Measurements from ENCODE around the gene KCNAB2. TPM values are rescaled to one million over a fixed set of nuclear protein-coding genes. Genes with fewer than 3 reads are reported as not detected.

The KCNAB2 gene
- total RNA-seq, 3 donors from 2014 or later: 199 to 230 (median 202) TPM

GRCh38 chr1:6084781-6085495 is 39.2 kb downstream of the KCNAB2 start:
- Mint-ChIP-seq H3K4me3 (no peak overlapping the region), H3K4me1 (ENCODE audit: low read depth) (no peaks in the 10 kb centered on the region), H3K27me3 (ENCODE audit: low read depth) (no peaks in the 10 kb centered on the region), H3K36me3 (ENCODE audit: insufficient read depth) (peaks cover 14% of the 10 kb centered on the region), H3K9me3 (no peaks in the 10 kb centered on the region)
- ATAC-seq (no peak), DNase-seq (no peak)

GRCh38 chr1:6085666-6086065 is 40.0 kb downstream of the KCNAB2 start:
- Mint-ChIP-seq H3K36me3 (ENCODE audit: insufficient read depth) (peaks cover 15% of the 10 kb centered on the region), H3K9me3 (no peaks in the 10 kb centered on the region), H3K4me3 (no peak overlapping the region), H3K27me3 (ENCODE audit: low read depth) (no peaks in the 10 kb centered on the region), H3K4me1 (ENCODE audit: low read depth) (no peaks in the 10 kb centered on the region)
- no peak for DNase-seq
- no peak for ATAC-seq

DNA sequence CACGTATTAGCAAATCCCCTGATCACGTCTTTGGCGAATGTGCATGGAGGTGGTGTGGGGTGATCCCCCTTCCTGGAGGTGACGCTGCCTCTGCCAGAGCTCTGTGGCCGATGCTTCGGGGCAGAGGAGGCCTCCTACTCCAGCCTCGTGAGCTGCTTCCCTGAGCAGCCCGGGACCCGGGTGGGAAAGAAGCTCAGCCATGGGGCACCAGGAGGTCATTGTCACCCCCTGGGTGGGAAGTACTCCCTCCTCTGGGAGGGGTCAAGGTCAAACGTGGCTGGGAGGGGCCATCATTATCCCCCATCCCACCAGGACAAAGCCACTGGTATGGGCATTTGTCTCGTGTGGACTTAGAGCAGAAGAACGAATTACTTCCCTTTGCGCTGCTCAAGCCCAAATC is 40.7 kb downstream of the KCNAB2 start:
- H3K4me1 Mint-ChIP-seq (ENCODE audit: low read depth): no peaks in the 10 kb centered on the region
- DNase-seq: no peak
- no peak for ATAC-seq
- no peaks in the 10 kb centered on the region for H3K27me3 Mint-ChIP-seq (ENCODE audit: low read depth)
- H3K4me3 Mint-ChIP-seq: no peak overlapping the region
- peaks cover 16% of the 10 kb centered on the region for H3K36me3 Mint-ChIP-seq (ENCODE audit: insufficient read depth)
- H3K9me3 Mint-ChIP-seq: no peaks in the 10 kb centered on the region

DNA sequence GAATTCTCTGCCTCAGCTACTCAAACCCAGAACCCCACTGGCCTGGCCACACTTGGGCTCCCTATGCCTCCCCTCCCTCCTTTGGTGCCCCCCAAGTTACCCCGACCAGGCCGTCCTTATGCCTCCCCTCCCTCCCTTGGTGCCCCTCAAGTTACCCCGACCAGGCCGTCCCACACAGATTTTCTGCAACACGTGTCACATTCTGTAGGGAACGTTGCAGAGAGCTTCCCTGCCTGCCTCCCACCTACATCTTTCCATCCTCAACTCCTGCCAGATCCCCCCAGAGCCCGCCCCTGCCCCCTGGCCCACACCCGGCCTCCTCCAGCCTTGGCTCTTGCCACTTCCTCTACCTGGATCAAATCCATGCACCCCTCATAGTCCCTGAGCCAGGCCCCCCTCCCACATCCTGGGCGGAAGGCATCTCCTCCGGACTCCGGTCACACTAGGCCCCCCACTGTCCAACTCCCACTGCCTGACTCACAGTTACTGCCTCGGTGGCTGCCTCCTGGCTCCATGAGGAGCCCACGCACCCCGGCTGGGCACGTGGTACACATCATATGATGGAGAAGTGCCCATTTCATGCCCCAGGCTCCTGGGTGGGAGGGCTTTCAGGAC is 41.2 kb downstream of the KCNAB2 start:
- H3K27me3 Mint-ChIP-seq (ENCODE audit: low read depth): no peaks in the 10 kb centered on the region
- ATAC-seq (no peak), DNase-seq (no peak)
- H3K4me3 Mint-ChIP-seq: no peak overlapping the region
- H3K36me3 Mint-ChIP-seq (ENCODE audit: insufficient read depth): peaks cover 17% of the 10 kb centered on the region
- H3K9me3 Mint-ChIP-seq: no peaks in the 10 kb centered on the region
- H3K4me1 Mint-ChIP-seq (ENCODE audit: low read depth): no peaks in the 10 kb centered on the region

GRCh38 chr1:6087377-6087772 is 41.7 kb downstream of the KCNAB2 start:
- Mint-ChIP-seq H3K9me3 (no peaks in the 10 kb centered on the region), H3K4me1 (ENCODE audit: low read depth) (no peaks in the 10 kb centered on the region), H3K27me3 (ENCODE audit: low read depth) (no peaks in the 10 kb centered on the region), H3K4me3 (no peak overlapping the region), H3K36me3 (ENCODE audit: insufficient read depth) (peaks cover 18% of the 10 kb centered on the region)
- DNase-seq (no peak), ATAC-seq (no peak)

GRCh38 chr1:6087958-6088357 is 42.3 kb downstream of the KCNAB2 start:
- Mint-ChIP-seq H3K4me1 (ENCODE audit: low read depth) (no peaks in the 10 kb centered on the region), H3K36me3 (ENCODE audit: insufficient read depth) (peaks cover 18% of the 10 kb centered on the region), H3K4me3 (no peak overlapping the region), H3K27me3 (ENCODE audit: low read depth) (no peaks in the 10 kb centered on the region), H3K9me3 (no peaks in the 10 kb centered on the region)
- no peak for DNase-seq
- ATAC-seq: no peak

DNA sequence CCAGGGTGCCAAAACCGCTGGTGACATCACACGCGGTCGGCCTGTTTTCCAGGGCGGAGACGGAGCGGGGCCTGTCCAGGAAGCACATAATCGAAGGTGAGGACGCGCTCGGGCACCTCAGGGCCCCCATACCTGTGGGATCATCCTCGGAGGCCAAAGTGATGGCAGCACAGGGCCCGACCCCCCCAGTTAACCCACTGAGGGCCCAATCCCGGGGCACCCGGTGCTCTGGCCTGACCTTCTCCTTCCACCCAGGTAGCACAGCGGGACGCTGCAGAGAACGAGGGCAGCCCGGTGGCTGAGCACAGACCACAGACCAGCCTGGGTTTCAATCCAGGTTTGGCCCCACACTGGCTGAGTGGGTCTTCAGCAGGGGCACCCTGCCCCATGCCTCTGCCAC is 43.3 kb downstream of the KCNAB2 start:
- Mint-ChIP-seq H3K9me3 (no peaks in the 10 kb centered on the region), H3K4me3 (no peak overlapping the region), H3K36me3 (ENCODE audit: insufficient read depth) (peaks cover 22% of the 10 kb centered on the region), H3K4me1 (ENCODE audit: low read depth) (no peaks in the 10 kb centered on the region), H3K27me3 (ENCODE audit: low read depth) (no peaks in the 10 kb centered on the region)
- DNase-seq (no peak), ATAC-seq (no peak)

DNA sequence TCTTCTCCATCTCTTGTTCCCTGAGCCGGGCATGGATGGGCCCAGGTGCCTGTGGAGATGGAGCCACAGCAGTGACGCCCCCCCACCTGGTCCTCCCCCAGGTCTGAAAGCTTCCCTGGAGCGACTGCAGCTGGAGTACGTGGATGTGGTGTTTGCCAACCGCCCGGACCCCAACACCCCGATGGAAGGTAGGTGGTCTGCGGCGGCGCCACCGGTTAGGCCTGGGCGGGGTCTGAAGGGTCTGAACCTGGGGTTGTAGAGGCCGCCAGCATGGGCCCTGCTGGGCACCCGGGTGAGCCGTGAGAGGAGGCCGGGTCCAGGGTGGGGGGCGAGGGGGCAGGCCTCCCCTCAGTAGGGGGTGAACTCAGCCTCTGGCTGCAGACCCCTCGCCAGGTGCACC is 44.6 kb downstream of the KCNAB2 start:
- Mint-ChIP-seq H3K9me3 (no peaks in the 10 kb centered on the region), H3K4me3 (no peak overlapping the region), H3K4me1 (ENCODE audit: low read depth) (no peaks in the 10 kb centered on the region), H3K36me3 (ENCODE audit: insufficient read depth) (peaks cover 23% of the 10 kb centered on the region), H3K27me3 (ENCODE audit: low read depth) (no peaks in the 10 kb centered on the region)
- ATAC-seq (no peak), DNase-seq (no peak)

DNA sequence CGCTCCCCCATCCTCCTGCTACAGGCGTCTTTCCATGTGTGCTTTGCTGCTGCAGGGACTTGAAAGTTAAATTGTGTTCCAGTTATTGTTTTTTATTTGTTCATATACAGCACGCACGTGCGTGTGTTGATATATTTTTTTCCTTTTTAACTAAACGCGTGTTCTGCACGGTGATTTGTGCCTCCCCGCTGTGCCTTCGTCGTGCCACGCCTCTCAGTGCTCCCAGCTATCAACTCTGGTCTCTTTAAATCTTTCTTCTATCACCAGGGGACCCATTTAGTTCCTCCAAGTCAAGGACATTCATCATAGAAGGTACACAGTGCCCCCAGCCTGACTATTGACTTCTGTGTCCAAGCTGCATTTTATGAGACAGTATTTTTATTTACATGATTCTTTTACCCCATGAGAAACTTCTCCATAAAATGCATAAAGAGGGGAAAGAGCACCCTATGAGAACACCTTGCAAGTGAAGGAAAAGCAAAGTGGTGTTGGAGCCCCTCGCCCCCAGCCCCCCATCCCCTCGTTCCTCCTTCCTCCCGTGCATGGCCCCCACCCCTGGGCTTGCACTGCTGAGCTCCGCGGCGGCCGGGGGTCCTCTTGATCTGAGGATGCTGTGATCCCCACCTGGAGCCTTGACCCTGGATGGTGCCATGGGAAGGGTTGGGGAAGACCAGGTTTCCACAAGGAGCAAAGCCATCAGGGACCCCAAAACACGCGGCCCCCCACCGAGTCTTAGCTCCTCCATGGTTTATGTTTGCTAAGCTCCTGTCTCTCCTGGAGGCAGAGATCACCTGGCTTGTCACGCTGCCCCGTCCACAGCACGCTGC is 45.5 kb downstream of the KCNAB2 start:
- ATAC-seq: no peak
- Mint-ChIP-seq H3K4me1 (ENCODE audit: low read depth) (no peaks in the 10 kb centered on the region), H3K9me3 (no peaks in the 10 kb centered on the region), H3K4me3 (no peak overlapping the region), H3K36me3 (ENCODE audit: insufficient read depth) (peaks cover 23% of the 10 kb centered on the region), H3K27me3 (ENCODE audit: low read depth) (no peaks in the 10 kb centered on the region)
- DNase-seq: no peak

DNA sequence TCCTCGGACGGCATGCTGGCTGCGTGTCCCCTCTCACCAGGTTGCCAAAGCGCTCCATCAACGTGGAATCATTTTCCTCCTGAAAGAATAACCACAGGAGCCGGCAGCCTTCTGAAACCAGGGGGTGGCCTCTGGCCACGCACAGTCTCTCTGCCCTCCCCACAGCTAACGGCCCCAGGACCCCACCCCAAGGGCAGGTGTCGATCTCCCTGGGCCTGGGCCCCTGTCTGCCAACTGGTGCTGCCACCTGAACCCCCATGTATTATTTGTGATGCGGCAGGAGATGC is 46.1 kb downstream of the KCNAB2 start:
- ATAC-seq: no peak
- H3K9me3 Mint-ChIP-seq: no peaks in the 10 kb centered on the region
- no peak for DNase-seq
- peaks cover 23% of the 10 kb centered on the region for H3K36me3 Mint-ChIP-seq (ENCODE audit: insufficient read depth)
- no peaks in the 10 kb centered on the region for H3K4me1 Mint-ChIP-seq (ENCODE audit: low read depth)
- no peak overlapping the region for H3K4me3 Mint-ChIP-seq
- H3K27me3 Mint-ChIP-seq (ENCODE audit: low read depth): no peaks in the 10 kb centered on the region

GRCh38 chr1:6092211-6092610 is 46.5 kb downstream of the KCNAB2 start:
- H3K9me3 Mint-ChIP-seq: no peaks in the 10 kb centered on the region
- ATAC-seq: no peak
- H3K4me1 Mint-ChIP-seq (ENCODE audit: low read depth): no peaks in the 10 kb centered on the region
- H3K36me3 Mint-ChIP-seq (ENCODE audit: insufficient read depth): peaks cover 22% of the 10 kb centered on the region
- no peak overlapping the region for H3K4me3 Mint-ChIP-seq
- DNase-seq: no peak
- H3K27me3 Mint-ChIP-seq (ENCODE audit: low read depth): no peaks in the 10 kb centered on the region

DNA sequence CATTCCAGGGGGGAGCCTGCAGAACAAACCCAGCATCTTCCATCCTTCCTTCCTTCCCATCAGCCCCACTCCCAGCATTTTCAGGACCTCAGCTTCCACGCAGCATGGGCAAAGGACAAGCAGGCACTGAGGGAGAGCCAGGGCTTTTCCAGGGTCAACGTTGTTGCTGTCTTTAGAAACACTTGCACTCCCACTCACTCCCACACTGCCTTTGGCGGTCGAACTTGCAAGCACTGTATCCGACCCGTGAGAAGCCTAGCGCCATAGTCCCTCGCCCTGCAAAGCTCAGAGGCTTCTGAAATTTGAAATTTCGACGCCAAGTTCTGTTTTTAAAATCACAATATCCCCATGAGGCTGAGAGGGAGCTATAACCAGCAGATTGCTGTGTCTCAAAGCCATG is 47.4 kb downstream of the KCNAB2 start:
- no peaks in the 10 kb centered on the region for H3K9me3 Mint-ChIP-seq
- DNase-seq: no peak

DNA sequence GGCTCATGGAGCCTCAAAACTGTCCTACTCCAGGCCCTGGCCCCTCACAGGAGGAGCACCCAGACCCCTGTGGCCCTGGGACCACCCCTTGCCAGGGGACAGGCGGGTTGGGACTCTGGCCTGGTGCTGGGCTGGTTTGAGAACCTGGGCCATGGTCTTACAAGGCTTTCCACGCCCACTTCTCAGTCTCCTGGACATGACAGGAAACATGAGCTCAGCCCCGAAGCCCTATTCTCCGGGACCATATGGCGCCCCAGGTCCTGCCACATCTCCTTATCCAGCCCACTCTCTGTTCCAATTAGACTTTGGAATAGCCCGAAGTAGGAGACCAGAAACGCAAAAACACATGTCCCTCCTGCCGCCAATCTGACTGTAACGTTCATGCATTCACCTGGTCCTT is 47.9 kb downstream of the KCNAB2 start:
- ATAC-seq (no peak), DNase-seq (no peak)
- Mint-ChIP-seq H3K36me3 (ENCODE audit: insufficient read depth) (peaks cover 29% of the 10 kb centered on the region), H3K4me1 (ENCODE audit: low read depth) (no peaks in the 10 kb centered on the region), H3K9me3 (no peaks in the 10 kb centered on the region), H3K27me3 (ENCODE audit: low read depth) (no peaks in the 10 kb centered on the region), H3K4me3 (no peak overlapping the region)

More for the DNA sequence above, 47.4 kb downstream of the KCNAB2 start:
- no peak for ATAC-seq
- no peaks in the 10 kb centered on the region for H3K4me1 Mint-ChIP-seq (ENCODE audit: low read depth)
- peaks cover 26% of the 10 kb centered on the region for H3K36me3 Mint-ChIP-seq (ENCODE audit: insufficient read depth)
- no peaks in the 10 kb centered on the region for H3K27me3 Mint-ChIP-seq (ENCODE audit: low read depth)
- H3K4me3 Mint-ChIP-seq: no peak overlapping the region

DNA sequence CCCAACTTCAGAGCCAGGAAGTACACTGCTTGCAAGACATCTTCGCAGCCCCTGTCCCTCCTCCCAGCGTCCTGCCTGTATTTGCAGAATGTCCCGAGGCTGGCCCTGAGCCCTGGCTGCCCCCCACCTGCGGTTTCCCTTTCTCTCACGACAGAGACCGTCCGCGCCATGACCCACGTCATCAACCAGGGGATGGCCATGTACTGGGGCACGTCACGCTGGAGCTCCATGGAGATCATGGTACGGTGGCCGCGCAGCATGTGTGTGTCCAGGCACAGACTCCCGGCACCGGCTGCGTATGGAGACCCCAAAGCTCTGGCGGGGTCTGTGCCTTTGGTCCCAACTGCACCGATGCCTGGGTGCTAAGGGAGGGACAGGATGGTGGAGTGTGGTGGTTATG is 48.6 kb downstream of the KCNAB2 start:
- peaks cover 30% of the 10 kb centered on the region for H3K36me3 Mint-ChIP-seq (ENCODE audit: insufficient read depth)
- ATAC-seq (no peak), DNase-seq (no peak)
- H3K27me3 Mint-ChIP-seq (ENCODE audit: low read depth): no peaks in the 10 kb centered on the region
- no peak overlapping the region for H3K4me3 Mint-ChIP-seq
- no peaks in the 10 kb centered on the region for H3K9me3 Mint-ChIP-seq
- no peaks in the 10 kb centered on the region for H3K4me1 Mint-ChIP-seq (ENCODE audit: low read depth)
